Measurements from ENCODE around the gene WDCP. TPM values are rescaled to one million over a fixed set of nuclear protein-coding genes. Genes with fewer than 3 reads are reported as not detected.
"Not testable (repeated sequence)": the region's sequence is repeated elsewhere in the genome, so short reads cannot be mapped to it uniquely, and the experiment has no call there.

The WDCP gene
- total RNA-seq, 6 experiments from 2014 or later, result 12.0 to 19.4 (median 13.5) TPM

- H3K9me3 Mint-ChIP-seq, result no peaks in the 10 kb centered on the region
Observed at GRCh38 chr2:24018241-24018640, 28.9 kb downstream of the WDCP start.

GRCh38 chr2:24017711-24018110, 29.5 kb downstream of the WDCP start:
- Mint-ChIP-seq H3K27ac (peak overlapping the region; percentile 24; the same call in 1 of the 2 replicates), H3K4me1 (ENCODE audit: low read depth) (peaks cover 24% of the 10 kb centered on the region)

More at GRCh38 chr2:24018241-24018640, 28.9 kb downstream of the WDCP start:
- H3K27ac Mint-ChIP-seq, result peak overlapping the region; percentile 24; the same call in 1 of the 2 replicates
- H3K4me1 Mint-ChIP-seq (ENCODE audit: low read depth), result peaks cover 24% of the 10 kb centered on the region
- TF ChIP-seq CTCF (IDR thresholded peaks at IDR 0.05), result no peak
- H3K4me3 Mint-ChIP-seq, result no peak overlapping the region
- no peaks in the 10 kb centered on the region; the same call in none of the 2 replicates for H3K27me3 Mint-ChIP-seq (ENCODE audit: insufficient read depth)
- DNase-seq, result no peak
- peaks cover 6% of the 10 kb centered on the region; the same call in 1 of the 2 replicates for H3K36me3 Mint-ChIP-seq (ENCODE audit: low read depth)

GRCh38 chr2:24016853-24017703, 30.1 kb downstream of the WDCP start:
- no peak for DNase-seq
- peaks cover 24% of the 10 kb centered on the region for H3K4me1 Mint-ChIP-seq (ENCODE audit: low read depth)
- no peaks in the 10 kb centered on the region for H3K9me3 Mint-ChIP-seq
- H3K27ac Mint-ChIP-seq, result 0 out of 2 replicates have a peak overlapping the region, but pooled peaks have one; percentile 33
- no peak for TF ChIP-seq CTCF (IDR thresholded peaks at IDR 0.05)
- no peaks in the 10 kb centered on the region; the same call in none of the 2 replicates for H3K27me3 Mint-ChIP-seq (ENCODE audit: insufficient read depth)
- H3K36me3 Mint-ChIP-seq (ENCODE audit: low read depth), result no peaks in the 10 kb centered on the region; the same call in 1 of the 2 replicates
- H3K4me3 Mint-ChIP-seq, result no peak overlapping the region

More at GRCh38 chr2:24017711-24018110, 29.5 kb downstream of the WDCP start:
- DNase-seq, result no peak
- H3K36me3 Mint-ChIP-seq (ENCODE audit: low read depth), result peaks cover 1% of the 10 kb centered on the region; the same call in 1 of the 2 replicates
- H3K9me3 Mint-ChIP-seq, result no peaks in the 10 kb centered on the region
- TF ChIP-seq CTCF (IDR thresholded peaks at IDR 0.05), result no peak
- no peak overlapping the region for H3K4me3 Mint-ChIP-seq
- no peaks in the 10 kb centered on the region; the same call in none of the 2 replicates for H3K27me3 Mint-ChIP-seq (ENCODE audit: insufficient read depth)

GRCh38 chr2:24016376-24016761, 30.8 kb downstream of the WDCP start:
- H3K27ac Mint-ChIP-seq, result peak overlapping the region; percentile 91
- H3K4me3 Mint-ChIP-seq, result peak overlapping the region; percentile 45; the same call in 1 of the 2 replicates
- peaks cover 4% of the 10 kb centered on the region for H3K27me3 Mint-ChIP-seq (ENCODE audit: insufficient read depth)
- H3K4me1 Mint-ChIP-seq (ENCODE audit: low read depth), result peaks cover 29% of the 10 kb centered on the region
- no peaks in the 10 kb centered on the region for H3K9me3 Mint-ChIP-seq
- TF ChIP-seq CTCF (IDR thresholded peaks at IDR 0.05), result no peak
- no peak for DNase-seq
- H3K36me3 Mint-ChIP-seq (ENCODE audit: low read depth), result no peaks in the 10 kb centered on the region; the same call in 1 of the 2 replicates

GRCh38 chr2:24015562-24016375, 31.4 kb downstream of the WDCP start:
- Mint-ChIP-seq H3K9me3 (no peaks in the 10 kb centered on the region), H3K36me3 (ENCODE audit: low read depth) (no peaks in the 10 kb centered on the region; the same call in 1 of the 2 replicates), H3K4me1 (ENCODE audit: low read depth) (peaks cover 24% of the 10 kb centered on the region), H3K27ac (peak overlapping the region; percentile 91), H3K4me3 (peak overlapping the region; percentile 45), H3K27me3 (ENCODE audit: insufficient read depth) (peaks cover 4% of the 10 kb centered on the region)
- TF ChIP-seq CTCF (IDR thresholded peaks at IDR 0.05), result 0 out of 2 replicates have a peak, but pooled peaks have one; percentile 6
- peak; percentile 88 for DNase-seq

GRCh38 chr2:24014902-24015301, 32.3 kb downstream of the WDCP start:
- peaks cover 24% of the 10 kb centered on the region for H3K4me1 Mint-ChIP-seq (ENCODE audit: low read depth)
- not testable (repeated sequence) for H3K9me3 Mint-ChIP-seq; DNase-seq; H3K27me3 Mint-ChIP-seq (ENCODE audit: insufficient read depth); H3K4me3 Mint-ChIP-seq; H3K36me3 Mint-ChIP-seq (ENCODE audit: low read depth)
- peak overlapping the region; percentile 91 for H3K27ac Mint-ChIP-seq

All from HFFc6 (cell line).